H1 (cell line): ENCODE measurements around the gene DUSP1. TPM values are rescaled to one million over a fixed set of nuclear protein-coding genes. Genes with fewer than 3 reads are reported as not detected.

Experiments
- polyA plus RNA-seq, 7 experiments: library from polyadenylated mRNA; depleted of rRNA in 3 of 7; stranded (reverse) in 5 of 7; unstranded in 2 of 7; fragments of >200 nt in 5 of 7; fragments of 200-250 nt in 2 of 7; gene quantifications; 1 replicate in 5 of 7; 2 replicates in 1 of 7; 4 replicates in 1 of 7; pipeline versions ENCODE4 v1.2.1 to v1.2.3, GENCODE V29; 2011 to 2013; ENCODE audit warnings: missing spikeins in 2 of 7, mixed read lengths in 2 of 7
- small RNA-seq: library from polyadenylated mRNA; stranded (forward); fragments of <200 nt; extraction: miRNeasy Mini kit (QIAGEN cat#:217004); gene quantifications from one replicate; pipeline ENCODE3, GENCODE V24; 2013; ENCODE audit not compliant: insufficient read depth
- total RNA-seq: library from RNA; stranded (reverse); fragmentation: NEBNext Ultra II Directional; extraction: Animal tissue kit (Norgen Biotek cat#: 25700); gene quantifications from 2 replicates; pipeline ENCODE4 v1.2.1, GENCODE V29; 2021

The DUSP1 gene
- total and polyA plus RNA-seq, 2 of the 8 experiments (the other 6 are each of a cell fraction or from before 2014, with no cell fraction given) = 6.5 to 11.7 TPM

Small RNA genes lying within 50 kb of the gene (small RNA-seq; reads per million reads assigned to genes)
- gene AC022217.4 = not detected
- gene RF00019 = not detected

Other genes with a start within 250 kb of the DUSP1 start
- gene NEURL1B, start 129.9 kb downstream of the DUSP1 start, total RNA-seq = 5.7 and 6.1 TPM in 2 replicates
- gene NEURL1B, start 129.9 kb downstream of the DUSP1 start, polyA plus RNA-seq (2011; rRNA removed) = 3.3 and 5.4 TPM in 2 replicates
- 95.3 and 96.1 TPM in 2 replicates for gene ERGIC1, start 63.1 kb upstream of the DUSP1 start, total RNA-seq
- 106 and 119 TPM in 2 replicates for gene ERGIC1, start 63.1 kb upstream of the DUSP1 start, polyA plus RNA-seq (2011; rRNA removed)
- 53.2 and 58.2 TPM in 2 replicates for gene RPL26L1, start 188.2 kb upstream of the DUSP1 start, total RNA-seq
- gene RPL26L1, start 188.2 kb upstream of the DUSP1 start, polyA plus RNA-seq (2011; rRNA removed) = 42.2 and 80.4 TPM in 2 replicates
- 108 and 109 TPM in 2 replicates for gene ATP6V0E1, start 212.6 kb upstream of the DUSP1 start, total RNA-seq
- 80.0 and 134 TPM in 2 replicates for gene ATP6V0E1, start 212.6 kb upstream of the DUSP1 start, polyA plus RNA-seq (2011; rRNA removed)